Gastroesophageal sphincter (tissue), 4 donors: ENCODE results near the gene COMMD10. TPM values are rescaled to one million over a fixed set of nuclear protein-coding genes. Genes with fewer than 3 reads are reported as not detected.

ENCODE experiments used
- ATAC-seq: fragments of 150-250 bp; one replicate; pipeline ENCODE4 v1.9.1; 2016; ENCODE audit warnings: mild to moderate bottlenecking, moderate library complexity
- H3K27ac ChIP-seq, 4 donors: fragments of 200-600 bp; sonication (generic) in 3 of 4; 1 replicate in 3 of 4; 2 replicates in 1 of 4; pipeline ENCODE4 v1.5.1; 2016 to 2019
- H3K27me3 ChIP-seq: fragments of 200-600 bp; sonication (generic); one replicate; pipeline ENCODE4 v1.5.1; 2019
- H3K36me3 ChIP-seq, 2 donors: fragments of 200-600 bp; sonication (generic); one replicate each; pipeline ENCODE4 v1.5.1; 2019; ENCODE audit warnings: control low read depth in 1 of 2
- H3K4me1 ChIP-seq, 3 donors: fragments of 200-600 bp; sonication (generic); 1 replicate in 2 of 3; 2 replicates in 1 of 3; pipeline ENCODE4 v1.5.1; 2016 to 2019; ENCODE audit warnings: control low read depth in 2 of 3
- H3K4me3 ChIP-seq, 2 donors: fragments of 200-600 bp; sonication (generic); one replicate each; pipeline ENCODE4 v1.5.1; 2019; ENCODE audit warnings: mild to moderate bottlenecking in 1 of 2, moderate library complexity in 1 of 2
- H3K9me3 ChIP-seq, 3 donors: fragments of 200-600 bp; sonication (generic); one replicate each; pipeline ENCODE4 v1.5.1; 2017 to 2019; ENCODE audit warnings: control low read depth in 2 of 3
- CTCF ChIP-seq, 4 experiments: fragments of 200-600 bp in 2 of 4; fragments of 450-650 bp in 2 of 4; sonication (generic) in 1 of 4; IDR thresholded peaks; one replicate each; pipeline ENCODE4 v1.5.1; 2017 to 2019; ENCODE audit warnings: antibody characterized with exemption in 4 of 4, mild to moderate bottlenecking in 2 of 4, moderate library complexity in 2 of 4
- EP300 ChIP-seq: sonication (generic); formaldehyde crosslinking; IDR thresholded peaks from one replicate; pipeline ENCODE4 v1.6.1; 2017; ENCODE audit warnings: antibody characterized with exemption, mild to moderate bottlenecking
- POLR2A ChIP-seq, 2 donors: fragments of 450-650 bp; IDR thresholded peaks; one replicate each; pipeline ENCODE4 v1.6.1; 2017; ENCODE audit warnings: antibody characterized with exemption in 2 of 2, mild to moderate bottlenecking in 2 of 2, moderate library complexity in 1 of 2
- POLR2AphosphoS5 ChIP-seq: sonication (generic); formaldehyde crosslinking; IDR thresholded peaks from one replicate; pipeline ENCODE4 v1.6.1; 2017; ENCODE audit warnings: antibody characterized with exemption
- WGBS, 2 donors: methylation state at CpG; one replicate each; pipeline ENCODE4 v1.1.5; 2018; ENCODE audit warnings: low coverage in 1 of 2; 5-methylcytosine and 5-hydroxymethylcytosine counted together
- total RNA-seq, 4 donors: library from RNA; depleted of rRNA; stranded (reverse); fragments of >200 nt; gene quantifications; one replicate each; pipeline ENCODE4 v1.1.0, GENCODE V29; 2016

The COMMD10 gene
- total RNA-seq, 4 donors from 2014 or later = 26.4 to 48.3 (median 29.6) TPM

- TF ChIP-seq CTCF (IDR thresholded peaks at IDR 0.05) = no peak
- no peak for TF ChIP-seq POLR2AphosphoS5
- TF ChIP-seq POLR2A (IDR thresholded peaks at IDR 0.05) = no peak
- TF ChIP-seq EP300 = no peak
- ATAC-seq = no peak
- 7 to 9% methylated on average over 1 of the region's 1 CpG for WGBS, 2 donors
- Histone ChIP-seq H3K9me3 (no peaks in the 10 kb centered on the region), H3K4me3 (no peak overlapping the region), H3K36me3 (no peaks in the 10 kb centered on the region), H3K4me1 (peaks cover 0 to 8% (median 3%) of the 10 kb centered on the region in 3 donors), H3K27ac (no peak overlapping the region), H3K27me3 (no peaks in the 10 kb centered on the region)
Measured at GRCh38 chr5:116242343-116242742, 157.5 kb downstream of the COMMD10 start.

- H3K4me3 ChIP-seq = no peak overlapping the region
- WGBS, 2 donors = 92 to 94% methylated on average over 3 of the region's 3 CpGs
- no peak for ATAC-seq
Measured at GRCh38 chr5:116248432-116248831, 163.6 kb downstream of the COMMD10 start.

GRCh38 chr5:116249648-116250047 is 164.8 kb downstream of the COMMD10 start:
- H3K4me1 ChIP-seq = no peaks in the 10 kb centered on the region
- no peaks in the 10 kb centered on the region for H3K36me3 ChIP-seq
- no peaks in the 10 kb centered on the region for H3K27me3 ChIP-seq
- H3K4me3 ChIP-seq = no peak overlapping the region
- H3K27ac ChIP-seq = no peak overlapping the region
- no peaks in the 10 kb centered on the region for H3K9me3 ChIP-seq
- ATAC-seq = no peak
- TF ChIP-seq POLR2A (IDR thresholded peaks at IDR 0.05) = no peak
- no peak for TF ChIP-seq CTCF (IDR thresholded peaks at IDR 0.05)
- TF ChIP-seq EP300 = no peak
- no peak for TF ChIP-seq POLR2AphosphoS5

More at GRCh38 chr5:116248432-116248831, 163.6 kb downstream of the COMMD10 start:
- no peaks in the 10 kb centered on the region for H3K27me3 ChIP-seq
- no peak for TF ChIP-seq POLR2A (IDR thresholded peaks at IDR 0.05)
- no peak for TF ChIP-seq CTCF (IDR thresholded peaks at IDR 0.05)
- TF ChIP-seq POLR2AphosphoS5 = no peak
- no peak for TF ChIP-seq EP300
- no peak overlapping the region for H3K27ac ChIP-seq
- no peaks in the 10 kb centered on the region for H3K36me3 ChIP-seq
- no peaks in the 10 kb centered on the region for H3K9me3 ChIP-seq
- H3K4me1 ChIP-seq = no peaks in the 10 kb centered on the region

GRCh38 chr5:116256717-116257116 is 171.9 kb downstream of the COMMD10 start:
- H3K27ac ChIP-seq = no peak overlapping the region
- no peak for ATAC-seq
- H3K9me3 ChIP-seq = no peaks in the 10 kb centered on the region
- no peaks in the 10 kb centered on the region for H3K4me1 ChIP-seq
- 40 to 43% methylated on average over 1 of the region's 1 CpG for WGBS, 2 donors
- H3K36me3 ChIP-seq = no peaks in the 10 kb centered on the region
- H3K27me3 ChIP-seq = no peaks in the 10 kb centered on the region
- no peak overlapping the region for H3K4me3 ChIP-seq
- TF ChIP-seq EP300 = no peak
- TF ChIP-seq POLR2AphosphoS5 = no peak
- no peak for TF ChIP-seq POLR2A (IDR thresholded peaks at IDR 0.05)
- TF ChIP-seq CTCF (IDR thresholded peaks at IDR 0.05) = no peak

GRCh38 chr5:116265471-116265870 is 180.6 kb downstream of the COMMD10 start:
- Histone ChIP-seq H3K27ac (no peak overlapping the region), H3K27me3 (no peaks in the 10 kb centered on the region), H3K4me3 (no peak overlapping the region), H3K9me3 (no peaks in the 10 kb centered on the region), H3K36me3 (no peaks in the 10 kb centered on the region), H3K4me1 (no peaks in the 10 kb centered on the region)
- 88 to 90% methylated on average over 2 to 3 of the region's 3 CpGs for WGBS, 2 donors
- no peak for ATAC-seq
- no peak for TF ChIP-seq POLR2A (IDR thresholded peaks at IDR 0.05)
- no peak for TF ChIP-seq EP300
- TF ChIP-seq CTCF (IDR thresholded peaks at IDR 0.05) = no peak
- TF ChIP-seq POLR2AphosphoS5 = no peak
